SK-N-SH (cell line): ENCODE data around the gene KIF4A.

Experiments used
- EP300 ChIP-seq, 2 experiments: IDR thresholded peaks; 2 replicates each; pipeline versions ENCODE4 v1.4.0 to v1.6.1; 2012; ENCODE audit warnings: borderline replicate concordance in 1 of 2, low read depth in 1 of 2, low read length in 1 of 2
- EZH2phosphoT487 ChIP-seq: fragments of 200-600 bp; sonication (generic); IDR thresholded peaks from 2 replicates; pipeline ENCODE4 v1.6.1; 2017; ENCODE audit warnings: low read depth, mixed run types, mild to moderate bottlenecking, antibody characterized with exemption, moderate library complexity, borderline replicate concordance
- MXI1 ChIP-seq: IDR thresholded peaks from 2 replicates; pipeline ENCODE4 v1.6.1; 2012; ENCODE audit warnings: mild to moderate bottlenecking, low read depth, low read length, improper control_type of control experiment
- PBX3 ChIP-seq: IDR thresholded peaks from 2 replicates; pipeline ENCODE4; 2012
- POLR2AphosphoS5 ChIP-seq: IDR thresholded peaks from 2 replicates; pipeline ENCODE4 v1.6.1; 2012; ENCODE audit warnings: low read depth, low read length
- RFX5 ChIP-seq: IDR thresholded peaks from 2 replicates; pipeline ENCODE4 v1.6.1; 2012; ENCODE audit warnings: mild to moderate bottlenecking, improper control_type of control experiment, low read length
- RXRA ChIP-seq: IDR thresholded peaks from 2 replicates; pipeline ENCODE4 v1.4.0; 2012; ENCODE audit warnings: low read depth, mild to moderate bottlenecking, borderline replicate concordance
- SIN3A ChIP-seq: IDR thresholded peaks from 2 replicates; pipeline ENCODE4 v1.6.1; 2012; ENCODE audit warnings: low read depth, mild to moderate bottlenecking, low read length, moderate library complexity, borderline replicate concordance
- SMC3 ChIP-seq: IDR thresholded peaks from 2 replicates; pipeline ENCODE4 v1.6.1; 2012; ENCODE audit warnings: low read depth, low read length, improper control_type of control experiment
- TAF1 ChIP-seq: IDR thresholded peaks from 2 replicates; pipeline ENCODE4 v1.6.1; 2012; ENCODE audit warnings: low read depth, mild to moderate bottlenecking, low read length, moderate library complexity, borderline replicate concordance
- TCF12 ChIP-seq: IDR thresholded peaks from 2 replicates; pipeline ENCODE4 v1.4.0; 2012
- YY1 ChIP-seq: IDR thresholded peaks from 2 replicates; pipeline ENCODE4 v1.4.0; 2012; ENCODE audit warnings: low read depth, mild to moderate bottlenecking
- TF ChIP-seq, protein P1 (sequence below): fragments of 200-600 bp; sonication (generic); IDR thresholded peaks from 2 replicates; pipeline ENCODE4 v1.6.1; 2017; ENCODE audit warnings: antibody characterized with exemption, mild to moderate bottlenecking, moderate library complexity

- TF ChIP-seq EP300 (IDR thresholded peaks at IDR 0.05; ENCODE audit: borderline replicate concordance in 1 of 2, low read depth in 1 of 2, low read length in 1 of 2) (no peak), SMC3 (no peak), TAF1 (no peak), TCF12 (no peak), MXI1 (no peak), RFX5 (no peak), YY1 (no peak), POLR2AphosphoS5 (no peak), EZH2phosphoT487 (no peak), SIN3A (no peak), RXRA (no peak), PBX3 (no peak)
- TF ChIP-seq, protein P1, sequence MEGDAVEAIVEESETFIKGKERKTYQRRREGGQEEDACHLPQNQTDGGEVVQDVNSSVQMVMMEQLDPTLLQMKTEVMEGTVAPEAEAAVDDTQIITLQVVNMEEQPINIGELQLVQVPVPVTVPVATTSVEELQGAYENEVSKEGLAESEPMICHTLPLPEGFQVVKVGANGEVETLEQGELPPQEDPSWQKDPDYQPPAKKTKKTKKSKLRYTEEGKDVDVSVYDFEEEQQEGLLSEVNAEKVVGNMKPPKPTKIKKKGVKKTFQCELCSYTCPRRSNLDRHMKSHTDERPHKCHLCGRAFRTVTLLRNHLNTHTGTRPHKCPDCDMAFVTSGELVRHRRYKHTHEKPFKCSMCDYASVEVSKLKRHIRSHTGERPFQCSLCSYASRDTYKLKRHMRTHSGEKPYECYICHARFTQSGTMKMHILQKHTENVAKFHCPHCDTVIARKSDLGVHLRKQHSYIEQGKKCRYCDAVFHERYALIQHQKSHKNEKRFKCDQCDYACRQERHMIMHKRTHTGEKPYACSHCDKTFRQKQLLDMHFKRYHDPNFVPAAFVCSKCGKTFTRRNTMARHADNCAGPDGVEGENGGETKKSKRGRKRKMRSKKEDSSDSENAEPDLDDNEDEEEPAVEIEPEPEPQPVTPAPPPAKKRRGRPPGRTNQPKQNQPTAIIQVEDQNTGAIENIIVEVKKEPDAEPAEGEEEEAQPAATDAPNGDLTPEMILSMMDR, result no peak
Measured at GRCh38 chrX:70437011-70437410, 147.1 kb downstream of the KIF4A start.
